HG03521 (cell line): ENCODE measurements around the gene CROCC2.
"Not testable (repeated sequence)": the region's sequence is repeated elsewhere in the genome, so short reads cannot be mapped to it uniquely, and the experiment has no call there.

Source experiments
- ATAC-seq: cut with Tn5 transposase; IDR thresholded peaks from one replicate; pipeline ENCODE4 v1.9.1; 2021; ENCODE audit warnings: mild to moderate bottlenecking, moderate library complexity; ENCODE audit not compliant: unreplicated experiment

Gene CROCC2

GRCh38 chr2:240964704-240965295 lies 58.7 kb downstream of the CROCC2 start:
- no peak for ATAC-seq

- ATAC-seq = no peak
These were observed 59.3 kb downstream of the CROCC2 start for GRCh38 chr2:240965296-240965904.

- ATAC-seq = no peak
These were observed 59.8 kb downstream of the CROCC2 start for GRCh38 chr2:240965905-240966456.

GRCh38 chr2:240966457-240966905 lies 60.3 kb downstream of the CROCC2 start:
- ATAC-seq = no peak

GRCh38 chr2:240966906-240967680 lies 61.0 kb downstream of the CROCC2 start:
- ATAC-seq = no peak

GRCh38 chr2:240967681-240968621 lies 61.8 kb downstream of the CROCC2 start:
- ATAC-seq = no peak

- ATAC-seq = no peak
These were observed 62.8 kb downstream of the CROCC2 start for GRCh38 chr2:240968731-240969624.

- ATAC-seq = no peak
These were observed 64.0 kb downstream of the CROCC2 start for GRCh38 chr2:240970104-240970503.

- ATAC-seq = no peak
These were observed 64.7 kb downstream of the CROCC2 start for GRCh38 chr2:240970816-240971215.

- ATAC-seq = no peak
These were observed 66.1 kb downstream of the CROCC2 start for GRCh38 chr2:240972201-240972600.

GRCh38 chr2:240972636-240973521 lies 66.7 kb downstream of the CROCC2 start:
- no peak for ATAC-seq

GRCh38 chr2:240974771-240975572 lies 68.8 kb downstream of the CROCC2 start:
- ATAC-seq = no peak

- ATAC-seq = not testable (repeated sequence)
These were observed 69.8 kb downstream of the CROCC2 start for GRCh38 chr2:240975903-240976302.

- no peak for ATAC-seq
These were observed 75.1 kb downstream of the CROCC2 start for GRCh38 chr2:240981280-240981679.

GRCh38 chr2:240981871-240982800 lies 76.0 kb downstream of the CROCC2 start:
- no peak for ATAC-seq

- ATAC-seq = no peak
These were observed 76.7 kb downstream of the CROCC2 start for GRCh38 chr2:240982821-240983281.
